MG63 (cell line): ENCODE results near the gene SLC2A1. TPM values are rescaled to one million over a fixed set of nuclear protein-coding genes. Genes with fewer than 3 reads are reported as not detected.

Experiments used
- total RNA-seq: library from RNA; depleted of rRNA; stranded (reverse); fragments of >200 nt; shearing (Covaris generic); gene quantifications from 2 replicates; pipeline ENCODE4 v1.2.3, GENCODE V29; 2014; ENCODE audit warnings: low replicate concordance; rRNA removed

SLC2A1 gene
- total RNA-seq, 1 experiment from 2014 or later = 127 TPM

Other genes starting within 250 kb of the SLC2A1 start
- gene CLDN19, start 218.6 kb downstream of the SLC2A1 start, total RNA-seq = 0.99 TPM in 1 of 2 replicates, not detected in the other
- 32.4 and 37.3 TPM in 2 replicates for gene P3H1, start 191.8 kb downstream of the SLC2A1 start, total RNA-seq
- 1.3 and 2.0 TPM in 2 replicates for gene C1orf50, start 191.6 kb downstream of the SLC2A1 start, total RNA-seq
- gene TMEM269, start 173.9 kb downstream of the SLC2A1 start, total RNA-seq = 0.16 and 0.42 TPM in 2 replicates
- gene ERMAP, start 141.7 kb downstream of the SLC2A1 start, total RNA-seq = 10.3 and 15.3 TPM in 2 replicates
- gene SVBP, start 141.5 kb downstream of the SLC2A1 start, total RNA-seq = 9.0 and 31.1 TPM in 2 replicates
- gene ZNF691, start 112.3 kb downstream of the SLC2A1 start, total RNA-seq = 6.9 and 10.3 TPM in 2 replicates
- 339 and 360 TPM in 2 replicates for gene EBNA1BP2, start 213.4 kb upstream of the SLC2A1 start, total RNA-seq
- 0.56 and 1.5 TPM in 2 replicates for gene CFAP57, start 213.5 kb upstream of the SLC2A1 start, total RNA-seq